HEK293T (cell line): Measurements from ENCODE around the gene ELAVL4.

ENCODE experiments used
- CTCF ChIA-PET: fragments of 350-600 bp; formaldehyde crosslinking; extraction: SDS; loops from one replicate; lab custom pipeline; 2021; ENCODE audit warnings: antibody characterized with exemption, inconsistent platforms; lab: Yijun Ruan, JAX
- POLR2A ChIA-PET: fragments of 350-600 bp; formaldehyde crosslinking; extraction: SDS; loops from one replicate; lab custom pipeline; 2020; ENCODE audit warnings: antibody characterized with exemption, inconsistent platforms; lab: Yijun Ruan, JAX
- DNase-seq: peaks from one replicate; pipeline ENCODE4 v3.0.0; 2012; ENCODE audit warnings: mixed read lengths; ENCODE audit errors: extremely low spot score
- ARNT ChIP-seq: fragments of 450-650 bp; IDR thresholded peaks from 2 replicates; pipeline ENCODE4 v1.6.1; 2017; ENCODE audit warnings: mild to moderate bottlenecking
- BHLHE40 ChIP-seq: fragments of 450-650 bp; IDR thresholded peaks from 2 replicates; pipeline ENCODE4 v1.6.1; 2016; ENCODE audit warnings: mild to moderate bottlenecking, moderate library complexity, borderline replicate concordance
- CTBP1 ChIP-seq: fragments of 450-650 bp; IDR thresholded peaks from 2 replicates; pipeline ENCODE4 v1.6.1; 2016; ENCODE audit warnings: borderline replicate concordance
- ELF4 ChIP-seq: fragments of 450-650 bp; IDR thresholded peaks from 2 replicates; pipeline ENCODE4 v1.6.1; 2017; ENCODE audit warnings: antibody characterized with exemption
- FOXA1 ChIP-seq: fragments of 450-650 bp; IDR thresholded peaks from 2 replicates; pipeline ENCODE4 v1.6.1; 2016; ENCODE audit warnings: mild to moderate bottlenecking
- FOXK2 ChIP-seq: fragments of 450-650 bp; IDR thresholded peaks from 2 replicates; pipeline ENCODE4 v1.6.1; 2016; ENCODE audit warnings: mild to moderate bottlenecking
- FOXM1 ChIP-seq: fragments of 450-650 bp; IDR thresholded peaks from 2 replicates; pipeline ENCODE4 v1.6.1; 2017; ENCODE audit warnings: mild to moderate bottlenecking, borderline replicate concordance
- HDGF ChIP-seq: fragments of 450-650 bp; IDR thresholded peaks from 2 replicates; pipeline ENCODE4 v1.6.1; 2017; ENCODE audit warnings: antibody characterized with exemption, borderline replicate concordance
- L3MBTL2 ChIP-seq: fragments of 450-650 bp; conservative IDR thresholded peaks from 2 replicates; pipeline ENCODE4 v1.6.1; 2016; ENCODE audit warnings: mild to moderate bottlenecking
- LEF1 ChIP-seq: fragments of 450-650 bp; IDR thresholded peaks from 2 replicates; pipeline ENCODE4 v1.6.1; 2017; ENCODE audit warnings: mild to moderate bottlenecking, borderline replicate concordance
- NFRKB ChIP-seq: fragments of 450-650 bp; IDR thresholded peaks from 2 replicates; pipeline ENCODE4 v1.6.1; 2016; ENCODE audit warnings: mild to moderate bottlenecking, moderate library complexity
- SP1 ChIP-seq: fragments of 450-650 bp; IDR thresholded peaks from 2 replicates; pipeline ENCODE4 v1.6.1; 2017
- SUZ12 ChIP-seq: fragments of 450-650 bp; IDR thresholded peaks from 2 replicates; pipeline ENCODE4 v1.6.1; 2016; ENCODE audit warnings: mild to moderate bottlenecking
- TARDBP ChIP-seq: fragments of 450-650 bp; IDR thresholded peaks from 2 replicates; pipeline ENCODE4 v1.6.1; 2016
- ZNF384 ChIP-seq: fragments of 450-650 bp; IDR thresholded peaks from 2 replicates; pipeline ENCODE4 v1.6.1; 2016
- TF ChIP-seq, protein P1 (sequence below): fragments of 450-650 bp; IDR thresholded peaks from 2 replicates; pipeline ENCODE4 v1.6.1; 2016

ELAVL4 gene

GRCh38 chr1:50189369-50189768 lies 80.6 kb downstream of the ELAVL4 start:
- POLR2A ChIA-PET: no interaction called here

GRCh38 chr1:50193002-50193401 lies 84.3 kb downstream of the ELAVL4 start:
- ChIA-PET CTCF (interaction anchor here (1.2 kb wide), 1 partner anchor 79 kb away, joined by 6 read pairs; no protein-coding TSS in a partner anchor), POLR2A (no interaction called here)
- no peak for DNase-seq
- TF ChIP-seq FOXK2: no peak
- no peak for TF ChIP-seq CTBP1
- no peak for TF ChIP-seq TARDBP
- TF ChIP-seq ARNT: no peak
- no peak for TF ChIP-seq ZNF384
- TF ChIP-seq FOXA1: no peak

More at GRCh38 chr1:50189369-50189768, 80.6 kb downstream of the ELAVL4 start:
- CTCF ChIA-PET: no interaction called here
- TF ChIP-seq FOXA1: no peak
- TF ChIP-seq L3MBTL2: no peak
- TF ChIP-seq SUZ12: no peak
- TF ChIP-seq TARDBP: no peak
- no peak for TF ChIP-seq ELF4
- no peak for TF ChIP-seq SP1
- no peak for TF ChIP-seq HDGF
- TF ChIP-seq CTBP1: no peak
- no peak for TF ChIP-seq LEF1
- TF ChIP-seq FOXM1: no peak
- no peak for TF ChIP-seq NFRKB
- TF ChIP-seq ARNT: no peak
- TF ChIP-seq ZNF384: no peak
- no peak for TF ChIP-seq BHLHE40
- TF ChIP-seq, protein P1, sequence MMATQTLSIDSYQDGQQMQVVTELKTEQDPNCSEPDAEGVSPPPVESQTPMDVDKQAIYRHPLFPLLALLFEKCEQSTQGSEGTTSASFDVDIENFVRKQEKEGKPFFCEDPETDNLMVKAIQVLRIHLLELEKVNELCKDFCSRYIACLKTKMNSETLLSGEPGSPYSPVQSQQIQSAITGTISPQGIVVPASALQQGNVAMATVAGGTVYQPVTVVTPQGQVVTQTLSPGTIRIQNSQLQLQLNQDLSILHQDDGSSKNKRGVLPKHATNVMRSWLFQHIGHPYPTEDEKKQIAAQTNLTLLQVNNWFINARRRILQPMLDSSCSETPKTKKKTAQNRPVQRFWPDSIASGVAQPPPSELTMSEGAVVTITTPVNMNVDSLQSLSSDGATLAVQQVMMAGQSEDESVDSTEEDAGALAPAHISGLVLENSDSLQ: no peak
- TF ChIP-seq FOXK2: no peak
- DNase-seq: no peak

DNA sequence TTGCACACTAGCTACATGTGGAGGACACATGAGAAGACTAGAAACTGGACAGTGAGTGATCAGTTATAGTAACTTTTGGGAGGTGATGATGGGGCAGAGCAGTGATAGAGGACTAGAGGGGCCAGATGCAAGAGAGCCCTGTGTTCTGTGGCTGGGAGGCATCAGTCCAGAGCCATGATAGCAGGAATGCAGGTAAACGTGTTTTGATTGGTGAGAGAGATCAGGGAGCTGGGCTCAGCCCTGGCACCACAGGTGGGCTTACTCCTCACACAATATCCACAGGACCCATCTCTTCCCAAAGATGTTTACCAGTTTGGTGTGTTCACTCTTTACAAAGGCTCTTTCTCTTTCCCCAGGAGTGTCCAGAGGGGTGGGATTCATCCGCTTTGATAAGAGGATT lies 86.5 kb downstream of the ELAVL4 start:
- DNase-seq: no peak
- POLR2A ChIA-PET: no interaction called here
- TF ChIP-seq FOXK2 (no peak), CTBP1 (no peak), LEF1 (no peak), L3MBTL2 (no peak), FOXA1 (no peak), HDGF (no peak)
- CTCF ChIA-PET: no interaction called here

DNA sequence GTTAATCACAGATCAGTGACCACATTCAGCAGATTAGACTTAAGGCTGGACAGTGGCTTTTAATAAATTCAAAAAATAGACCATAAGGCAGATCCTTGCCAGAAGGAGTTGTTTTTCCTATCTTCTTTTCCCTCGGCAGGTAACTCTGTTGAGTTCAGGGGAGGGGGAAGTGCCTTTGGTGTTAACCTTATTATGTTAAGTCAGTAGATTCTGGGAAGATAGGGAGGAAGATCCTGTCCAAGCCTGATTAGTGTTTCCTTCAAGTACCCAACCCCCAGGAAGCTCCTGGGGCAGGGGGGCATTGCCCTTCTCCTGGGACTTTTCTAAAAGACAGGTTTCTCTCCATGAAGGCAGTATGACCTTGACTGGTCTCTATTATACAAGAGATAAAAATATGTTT lies 87.4 kb downstream of the ELAVL4 start:
- TF ChIP-seq FOXM1 (no peak), ARNT (no peak)
- CTCF ChIA-PET: no interaction called here
- no peak for DNase-seq

DNA sequence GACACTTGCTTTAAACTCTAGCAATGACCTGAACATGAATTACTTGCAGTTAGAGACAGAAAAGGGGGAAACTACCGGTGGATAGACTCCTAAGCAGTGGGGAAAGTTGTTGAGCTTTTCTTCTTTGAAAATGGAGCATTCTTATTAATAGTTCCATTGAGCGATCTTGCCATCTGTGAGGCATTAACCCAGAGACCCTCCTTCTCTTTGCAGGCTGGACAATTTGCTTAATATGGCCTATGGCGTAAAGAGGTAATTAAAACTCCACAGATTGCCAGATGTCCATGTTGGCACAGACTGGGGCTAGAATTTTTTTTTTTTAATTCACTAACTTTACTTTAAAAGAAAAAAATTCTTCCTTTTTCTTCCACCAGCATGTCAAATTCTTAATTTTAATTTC lies 88.5 kb downstream of the ELAVL4 start:
- ChIA-PET POLR2A (no interaction called here), CTCF (interaction anchor here (0.6 kb wide), 1 partner anchor 85 kb away, joined by 3 read pairs; no protein-coding TSS in a partner anchor)
- DNase-seq: no peak
- TF ChIP-seq HDGF (no peak), SUZ12 (no peak), TARDBP (no peak), FOXM1 (no peak), CTBP1 (no peak)

More for the DNA sequence above, 87.4 kb downstream of the ELAVL4 start:
- POLR2A ChIA-PET: no interaction called here

GRCh38 chr1:50208315-50208714 lies 99.6 kb downstream of the ELAVL4 start:
- DNase-seq: no peak
- CTCF ChIA-PET: no interaction called here
- TF ChIP-seq HDGF (no peak), FOXK2 (no peak), TARDBP (no peak), FOXM1 (no peak), ZNF384 (no peak), LEF1 (no peak), SUZ12 (no peak), FOXA1 (no peak), L3MBTL2 (no peak), ELF4 (no peak), CTBP1 (no peak), BHLHE40 (no peak), ARNT (no peak), SP1 (no peak), NFRKB (no peak)
- TF ChIP-seq, protein P1: no peak
- POLR2A ChIA-PET: no interaction called here

DNA sequence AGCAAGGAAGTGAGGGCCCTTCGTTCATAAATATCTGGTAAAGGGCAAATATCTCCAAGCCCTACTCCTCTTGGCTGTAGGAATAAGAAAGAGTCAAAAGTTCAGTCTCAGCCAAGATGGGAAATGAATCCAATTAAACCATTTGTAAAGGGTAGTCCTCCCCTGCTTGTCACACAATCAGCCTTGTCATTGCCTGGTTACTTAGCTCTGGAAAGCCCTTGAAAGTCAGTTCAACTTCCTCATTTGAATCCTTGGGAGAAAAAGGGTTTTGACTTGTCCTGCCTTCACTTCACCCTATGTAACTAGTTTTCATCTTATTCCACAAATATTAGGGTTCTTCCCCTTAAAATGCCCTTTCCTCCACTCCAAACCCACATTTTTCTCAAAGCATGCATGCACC lies 100.0 kb downstream of the ELAVL4 start:
- DNase-seq: no peak
- no peak for TF ChIP-seq ARNT
- TF ChIP-seq ZNF384: no peak
- ChIA-PET POLR2A (no interaction called here), CTCF (no interaction called here)

DNA sequence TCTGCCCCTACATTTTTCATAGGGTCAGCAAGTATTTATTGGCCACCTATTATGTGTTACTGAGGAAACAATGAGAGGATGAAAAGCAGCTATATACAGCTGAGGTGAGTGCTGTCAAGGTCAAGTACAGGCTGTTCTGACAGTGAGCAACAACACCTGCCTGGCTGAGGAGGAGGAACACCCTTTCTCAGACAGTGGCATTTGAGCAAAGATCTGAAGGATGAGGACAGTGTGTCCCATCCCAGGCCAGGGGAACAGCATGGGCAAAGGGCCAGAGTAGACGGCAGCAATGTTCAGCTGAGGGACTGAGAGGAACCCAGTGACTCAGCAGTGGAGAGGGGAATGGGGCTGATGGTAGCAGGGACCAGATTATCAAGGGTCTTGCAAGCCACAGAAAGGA lies 101.0 kb downstream of the ELAVL4 start:
- no peak for DNase-seq
- POLR2A ChIA-PET: no interaction called here
- CTCF ChIA-PET: no interaction called here
- no peak for TF ChIP-seq CTBP1
